GM13977 (cell line): ENCODE measurements around the gene KLHL30.

Source experiments
- DNase-seq: peaks from one replicate; pipeline ENCODE4 v3.0.0; 2012; ENCODE audit warnings: low spot score
- CTCF ChIP-seq: IDR thresholded peaks from 2 replicates; pipeline ENCODE4 v1.5.1; 2012; ENCODE audit warnings: mild to moderate bottlenecking, control low read depth; ENCODE audit not compliant: insufficient read depth; ENCODE audit errors: extremely low read depth, missing control alignments
- in situ Hi-C: fragments of 300-500 bp; cut with MboI; formaldehyde crosslinking; loops from one replicate; pipeline ENCODE4 v1.12.0; 2022; ENCODE audit warnings: low sequenced_read_pairs, low pct_unique_long_range_greater_than_20kb, mixed read lengths, inconsistent platforms; ENCODE audit not compliant: unreplicated experiment

KLHL30 gene

GRCh38 chr2:238174291-238174690 lies 35.8 kb downstream of the KLHL30 start:
- no peak for DNase-seq
- TF ChIP-seq CTCF, result no peak
- in situ Hi-C loops, result no loop called here

- in situ Hi-C loops, result no loop called here
- no peak for TF ChIP-seq CTCF
- no peak for DNase-seq
Observed at GRCh38 chr2:238174701-238175100, 36.2 kb downstream of the KLHL30 start.

DNA sequence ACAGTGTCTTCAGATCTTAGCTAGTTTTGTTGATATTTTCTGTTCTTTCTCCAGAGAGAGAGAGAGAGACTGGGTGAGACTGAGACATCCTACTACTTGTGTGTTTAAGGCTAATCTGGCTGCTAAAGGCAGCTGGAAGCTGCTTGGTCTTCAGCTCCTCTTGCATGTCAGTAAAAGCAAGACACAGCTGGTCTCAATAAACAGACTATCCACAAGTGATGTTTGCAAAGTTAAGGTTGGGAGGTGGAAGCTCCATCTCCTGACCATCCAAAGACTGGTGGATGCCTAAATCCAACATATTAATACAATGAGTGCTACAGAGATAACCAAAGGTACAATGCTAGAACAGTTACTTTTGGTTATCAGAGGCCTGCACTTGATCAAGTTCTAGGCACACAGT lies 38.1 kb downstream of the KLHL30 start:
- TF ChIP-seq CTCF, result no peak
- in situ Hi-C loops, result no loop called here

DNA sequence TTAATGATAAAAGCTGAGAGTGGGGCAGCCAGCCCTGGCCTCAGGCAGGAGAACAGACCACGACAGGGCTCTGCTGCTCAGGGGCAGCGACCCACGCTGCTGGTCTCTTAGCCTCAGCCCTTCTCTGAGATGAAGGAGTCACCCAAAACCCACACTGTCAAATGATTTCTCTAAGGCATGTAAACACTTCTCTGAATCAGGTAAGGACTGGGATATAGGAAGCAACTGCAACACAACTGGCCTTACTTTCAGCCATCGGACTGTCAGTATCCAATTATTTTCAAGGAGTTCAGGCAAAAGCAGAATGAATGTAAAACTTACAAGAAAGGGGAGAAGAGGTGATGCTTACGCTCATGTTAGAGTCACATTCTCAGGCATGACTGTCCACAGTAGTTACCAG lies 42.1 kb downstream of the KLHL30 start:
- in situ Hi-C loops, result no loop called here
- no peak for TF ChIP-seq CTCF
- no peak for DNase-seq

More for the DNA sequence above, 38.1 kb downstream of the KLHL30 start:
- no peak for DNase-seq

- no peak for TF ChIP-seq CTCF
- in situ Hi-C loops, result no loop called here
- DNase-seq, result no peak
Observed at GRCh38 chr2:238182362-238182761, 43.9 kb downstream of the KLHL30 start.

GRCh38 chr2:238183821-238184220 lies 45.4 kb downstream of the KLHL30 start:
- DNase-seq, result no peak
- in situ Hi-C loops, result no loop called here
- no peak for TF ChIP-seq CTCF
